Endodermal cell (in vitro differentiated cells): ENCODE data around the gene ZYG11A. TPM values are rescaled to one million over a fixed set of nuclear protein-coding genes. Genes with fewer than 3 reads are reported as not detected.

Source experiments
- DNase-seq: peaks from one replicate; pipeline ENCODE4 v3.0.0-alpha.2; 2017
- H3K27ac ChIP-seq: 2 replicates; pipeline ENCODE4 v1.5.1; 2013; ENCODE audit warnings: mild to moderate bottlenecking, low read depth, low read length, moderate library complexity
- H3K27me3 ChIP-seq: 2 replicates; pipeline ENCODE4 v1.6.1; 2013; ENCODE audit warnings: mild to moderate bottlenecking, low read length, moderate library complexity; ENCODE audit not compliant: insufficient read depth, control insufficient read depth, poor library complexity, severe bottlenecking
- H3K36me3 ChIP-seq: 2 replicates; pipeline ENCODE4 v1.7.0; 2013; ENCODE audit warnings: mild to moderate bottlenecking, low read length, moderate library complexity; ENCODE audit not compliant: control insufficient read depth, insufficient read depth
- H3K4me1 ChIP-seq: one replicate; pipeline ENCODE4 v1.7.0; 2013; ENCODE audit warnings: low read length; ENCODE audit not compliant: control insufficient read depth, insufficient read depth
- H3K4me3 ChIP-seq: 2 replicates; pipeline ENCODE4 v1.5.1; 2013; ENCODE audit warnings: mild to moderate bottlenecking, low read length, moderate library complexity
- H3K9ac ChIP-seq: 2 replicates; pipeline ENCODE4 v1.6.1; 2013; ENCODE audit warnings: mild to moderate bottlenecking, low read length, moderate library complexity; ENCODE audit not compliant: poor library complexity, severe bottlenecking; ENCODE audit errors: extremely low read depth
- H3K9me3 ChIP-seq: 2 replicates; pipeline ENCODE4 v1.6.1; 2013; ENCODE audit warnings: mild to moderate bottlenecking, low read length, moderate library complexity; ENCODE audit not compliant: control insufficient read depth
- H3K27ac Mint-ChIP-seq: 2 replicates; pipeline ENCODE4 v1.8.0; 2020; ENCODE audit warnings: mixed read lengths
- H3K27me3 Mint-ChIP-seq: 2 replicates; pipeline ENCODE4 v1.8.0; 2021; ENCODE audit warnings: mild to moderate bottlenecking, mixed read lengths; ENCODE audit not compliant: insufficient read depth
- H3K36me3 Mint-ChIP-seq: 2 replicates; pipeline ENCODE4 v1.8.0; 2020; ENCODE audit warnings: low read depth, mixed read lengths
- H3K4me1 Mint-ChIP-seq: 2 replicates; pipeline ENCODE4 v1.8.0; 2020; ENCODE audit warnings: mixed read lengths
- H3K4me3 Mint-ChIP-seq: 2 replicates; pipeline ENCODE4 v1.8.0; 2020; ENCODE audit warnings: mild to moderate bottlenecking, moderate library complexity, mixed read lengths
- H3K9me3 Mint-ChIP-seq: 2 replicates; pipeline ENCODE4 v1.8.0; 2020; ENCODE audit warnings: mild to moderate bottlenecking, mixed read lengths
- CTCF ChIP-seq: fragments of 200-600 bp; sonication (generic); conservative IDR thresholded peaks from 2 replicates; pipeline ENCODE4 v1.5.0; 2021; ENCODE audit warnings: antibody characterized with exemption, mild to moderate bottlenecking
- WGBS, 2 experiments: methylation state at CpG; one replicate each; pipeline versions ENCODE4 v1.1.5 to v1.1.7; 2013; ENCODE audit warnings: missing lambda C conversion rate in 2 of 2, mixed read lengths in 1 of 2; ENCODE audit not compliant: insufficient coverage in 1 of 2, insufficient read length in 1 of 2; 5-methylcytosine and 5-hydroxymethylcytosine counted together
- total RNA-seq, 2 donors: library from RNA; stranded (reverse); fragmentation: NEBNext Ultra II Directional in 1 of 2; extraction: Animal tissue kit (Norgen Biotek cat#: 25700) in 1 of 2; gene quantifications; 2 replicates in 1 of 2; 3 replicates in 1 of 2; pipeline ENCODE4 v1.2.1, GENCODE V29; 2021

Gene ZYG11A
- total RNA-seq, 2 donors from 2014 or later = 1.5 to 3.2 TPM

GRCh38 chr1:52887483-52887882, 44.9 kb downstream of the ZYG11A start:
- Mint-ChIP-seq H3K36me3 (peaks cover 3% of the 10 kb centered on the region), H3K27ac (no peak overlapping the region), H3K4me3 (no peak overlapping the region), H3K9me3 (no peaks in the 10 kb centered on the region), H3K4me1 (no peaks in the 10 kb centered on the region), H3K27me3 (no peaks in the 10 kb centered on the region)
- no peak for DNase-seq
- no peak overlapping the region for H3K27ac ChIP-seq
- no peaks in the 10 kb centered on the region for H3K4me1 ChIP-seq
- no peak overlapping the region for H3K9ac ChIP-seq
- H3K9me3 ChIP-seq = no peaks in the 10 kb centered on the region
- no peaks in the 10 kb centered on the region for H3K27me3 ChIP-seq
- H3K4me3 ChIP-seq = no peak overlapping the region
- no peak for TF ChIP-seq CTCF
- 88 to 94% methylated on average over 2 to 3 of the region's 4 CpGs for WGBS, 2 experiments
- no peaks in the 10 kb centered on the region for H3K36me3 ChIP-seq

- H3K9me3 Mint-ChIP-seq = no peaks in the 10 kb centered on the region
- H3K4me1 ChIP-seq = no peaks in the 10 kb centered on the region
- H3K36me3 Mint-ChIP-seq = peaks cover 13% of the 10 kb centered on the region
- WGBS, 2 experiments = 84 to 94% methylated on average over 3 to 5 of the region's 5 CpGs
- H3K9ac ChIP-seq = no peak overlapping the region
- peaks cover 3% of the 10 kb centered on the region for H3K4me1 Mint-ChIP-seq
- TF ChIP-seq CTCF = no peak
- no peak overlapping the region for H3K4me3 ChIP-seq
- H3K36me3 ChIP-seq = peaks cover 5% of the 10 kb centered on the region
- no peaks in the 10 kb centered on the region for H3K9me3 ChIP-seq
- H3K27ac ChIP-seq = no peak overlapping the region
- no peak overlapping the region for H3K27ac Mint-ChIP-seq
- no peak overlapping the region for H3K4me3 Mint-ChIP-seq
- DNase-seq = no peak
- H3K27me3 Mint-ChIP-seq = no peaks in the 10 kb centered on the region
- no peaks in the 10 kb centered on the region for H3K27me3 ChIP-seq
These were observed 50.1 kb downstream of the ZYG11A start for GRCh38 chr1:52892424-52893215.

- Mint-ChIP-seq H3K9me3 (no peaks in the 10 kb centered on the region), H3K27me3 (no peaks in the 10 kb centered on the region), H3K36me3 (peaks cover 6% of the 10 kb centered on the region), H3K27ac (no peak overlapping the region), H3K4me1 (no peaks in the 10 kb centered on the region), H3K4me3 (no peak overlapping the region)
- TF ChIP-seq CTCF = no peak
- DNase-seq = no peak
- Histone ChIP-seq H3K4me1 (no peaks in the 10 kb centered on the region), H3K27ac (no peak overlapping the region), H3K9me3 (no peaks in the 10 kb centered on the region), H3K36me3 (peaks cover 5% of the 10 kb centered on the region), H3K9ac (no peak overlapping the region), H3K27me3 (no peaks in the 10 kb centered on the region), H3K4me3 (no peak overlapping the region)
- 55 to 86% methylated on average over 2 to 4 of the region's 4 CpGs for WGBS, 2 experiments
These were observed 56.9 kb downstream of the ZYG11A start for GRCh38 chr1:52899445-52899894.
